T-helper 2 cell treated with Interferon-gamma antibody and Interleukin-4, amounts not matched to agents 5 μg/mL and 100 μg/mL, for 36 hours (primary cell): ENCODE data around the gene GALK1.
A peak's percentile ranks its signal among the peaks of the same experiment; 100 is the strongest.

Experiments used
- DNase-seq: peaks from one replicate; pipeline ENCODE4 v3.0.0; 2021; ENCODE audit warnings: low spot score
- H3K27ac Mint-ChIP-seq: one replicate; pipeline ENCODE4 v1.8.0; 2021; ENCODE audit warnings: mild to moderate bottlenecking, mixed read lengths
- H3K27me3 Mint-ChIP-seq: one replicate; pipeline ENCODE4 v1.8.0; 2021; ENCODE audit warnings: low read depth, mixed read lengths
- H3K36me3 Mint-ChIP-seq: one replicate; pipeline ENCODE4 v1.8.0; 2021; ENCODE audit warnings: low read depth, mixed read lengths
- H3K4me1 Mint-ChIP-seq: one replicate; pipeline ENCODE4 v1.8.0; 2021; ENCODE audit warnings: low read depth, mixed read lengths
- H3K4me3 Mint-ChIP-seq: one replicate; pipeline ENCODE4 v1.8.0; 2022; ENCODE audit warnings: mild to moderate bottlenecking, moderate library complexity, mixed read lengths
- H3K9me3 Mint-ChIP-seq: one replicate; pipeline ENCODE4 v1.8.0; 2021; ENCODE audit warnings: mixed read lengths

The GALK1 gene

DNA sequence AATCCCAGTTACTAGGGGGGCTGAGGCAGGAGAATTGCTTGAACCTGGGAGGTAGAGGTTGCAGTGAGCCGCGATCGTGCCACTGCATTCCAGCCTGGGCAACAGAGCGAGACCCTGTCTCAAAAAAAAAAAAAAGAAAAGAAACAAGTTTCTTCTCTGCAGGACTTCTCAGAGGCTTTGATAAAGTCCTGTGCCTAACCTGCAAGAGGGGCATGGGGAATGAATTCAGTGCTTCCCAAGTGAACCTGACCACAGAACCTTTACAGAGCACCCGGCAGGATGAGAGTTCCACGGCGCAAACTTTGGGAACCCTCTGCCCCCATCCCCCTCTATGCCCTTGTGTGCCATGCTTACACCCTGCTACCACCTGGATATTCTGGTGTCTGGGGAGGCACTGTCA, 25.8 kb downstream of the GALK1 start:
- H3K4me1 Mint-ChIP-seq = peaks cover 9% of the 10 kb centered on the region
- no peaks in the 10 kb centered on the region for H3K27me3 Mint-ChIP-seq

DNA sequence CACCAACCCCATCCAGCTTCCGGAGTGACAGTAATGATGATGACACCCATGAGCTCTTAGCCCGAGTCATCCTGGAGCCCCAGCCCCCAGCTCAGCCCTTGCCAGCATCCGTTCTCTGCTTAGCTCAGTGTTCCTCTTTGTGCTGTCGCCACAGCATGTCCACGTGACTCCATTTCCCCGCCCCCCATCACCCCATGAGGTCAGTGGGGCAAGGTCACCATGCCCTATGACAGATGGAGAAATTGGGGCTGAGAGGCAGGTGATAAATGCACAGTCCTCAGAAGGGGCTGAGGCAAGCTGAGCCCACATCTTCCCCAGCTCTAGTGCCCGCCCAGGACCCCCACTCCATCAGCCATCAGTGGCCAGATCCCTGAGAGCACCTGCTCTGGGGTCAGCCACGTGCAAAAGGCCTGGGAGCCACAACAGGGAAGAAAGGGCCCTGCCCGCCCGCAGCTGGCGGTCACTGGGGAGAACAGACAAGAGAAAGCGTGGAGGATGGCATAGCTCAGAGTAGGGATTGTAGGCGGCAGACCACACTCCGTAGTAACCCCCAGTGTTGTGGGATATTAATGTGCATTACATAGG, 26.7 kb downstream of the GALK1 start:
- peak overlapping the region; percentile 43 for H3K4me3 Mint-ChIP-seq
- no peaks in the 10 kb centered on the region for H3K27me3 Mint-ChIP-seq
- peak overlapping the region; percentile 88 for H3K27ac Mint-ChIP-seq
- peaks cover 9% of the 10 kb centered on the region for H3K4me1 Mint-ChIP-seq
- H3K9me3 Mint-ChIP-seq = no peaks in the 10 kb centered on the region
- no peaks in the 10 kb centered on the region for H3K36me3 Mint-ChIP-seq
- DNase-seq = peak; percentile 33

More for the DNA sequence above, 25.8 kb downstream of the GALK1 start:
- Mint-ChIP-seq H3K36me3 (no peaks in the 10 kb centered on the region), H3K27ac (no peak overlapping the region), H3K4me3 (no peak overlapping the region), H3K9me3 (no peaks in the 10 kb centered on the region)
- no peak for DNase-seq

DNA sequence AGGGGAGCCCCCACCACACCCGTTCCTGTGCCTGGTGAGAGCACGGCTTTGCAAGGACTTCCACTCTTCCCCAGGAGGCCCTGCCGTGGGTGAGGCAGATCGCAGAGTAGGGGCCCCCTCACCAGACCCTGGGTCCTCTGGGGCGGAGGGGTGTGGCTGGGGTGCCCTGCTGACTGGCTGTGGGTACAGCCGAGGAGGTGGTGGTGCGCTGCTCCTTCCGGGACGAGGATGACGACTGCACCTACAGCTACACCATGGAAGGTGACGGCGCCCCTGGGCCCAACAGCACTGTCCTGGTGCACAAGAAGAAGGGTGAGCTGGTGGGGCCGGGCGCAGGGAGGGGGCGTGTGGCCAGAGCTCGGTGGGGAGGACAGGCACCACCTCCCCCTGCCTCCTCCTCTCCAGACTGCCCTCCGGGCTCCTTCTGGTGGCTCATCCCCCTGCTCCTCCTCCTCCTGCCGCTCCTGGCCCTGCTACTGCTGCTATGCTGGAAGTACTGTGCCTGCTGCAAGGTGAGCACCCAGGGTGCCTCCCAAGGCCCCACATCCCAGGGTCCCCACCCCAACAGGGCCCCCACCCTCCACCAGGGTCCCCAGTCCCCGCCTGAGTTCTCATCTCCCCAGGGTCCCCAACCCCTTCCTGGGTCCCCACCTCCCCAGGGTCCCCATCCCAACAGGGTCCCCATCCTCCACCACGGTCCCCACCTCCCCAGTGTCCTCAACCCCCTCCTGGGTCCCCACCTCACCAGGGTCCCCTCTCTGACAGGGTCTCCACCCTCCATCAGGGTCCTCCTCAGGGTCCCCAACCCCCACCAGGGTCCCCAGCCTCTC, 27.6 kb downstream of the GALK1 start:
- no peak for DNase-seq
- H3K4me3 Mint-ChIP-seq = no peak overlapping the region
- no peak overlapping the region for H3K27ac Mint-ChIP-seq
- no peaks in the 10 kb centered on the region for H3K27me3 Mint-ChIP-seq
- H3K9me3 Mint-ChIP-seq = no peaks in the 10 kb centered on the region
- H3K4me1 Mint-ChIP-seq = peaks cover 9% of the 10 kb centered on the region
- no peaks in the 10 kb centered on the region for H3K36me3 Mint-ChIP-seq

DNA sequence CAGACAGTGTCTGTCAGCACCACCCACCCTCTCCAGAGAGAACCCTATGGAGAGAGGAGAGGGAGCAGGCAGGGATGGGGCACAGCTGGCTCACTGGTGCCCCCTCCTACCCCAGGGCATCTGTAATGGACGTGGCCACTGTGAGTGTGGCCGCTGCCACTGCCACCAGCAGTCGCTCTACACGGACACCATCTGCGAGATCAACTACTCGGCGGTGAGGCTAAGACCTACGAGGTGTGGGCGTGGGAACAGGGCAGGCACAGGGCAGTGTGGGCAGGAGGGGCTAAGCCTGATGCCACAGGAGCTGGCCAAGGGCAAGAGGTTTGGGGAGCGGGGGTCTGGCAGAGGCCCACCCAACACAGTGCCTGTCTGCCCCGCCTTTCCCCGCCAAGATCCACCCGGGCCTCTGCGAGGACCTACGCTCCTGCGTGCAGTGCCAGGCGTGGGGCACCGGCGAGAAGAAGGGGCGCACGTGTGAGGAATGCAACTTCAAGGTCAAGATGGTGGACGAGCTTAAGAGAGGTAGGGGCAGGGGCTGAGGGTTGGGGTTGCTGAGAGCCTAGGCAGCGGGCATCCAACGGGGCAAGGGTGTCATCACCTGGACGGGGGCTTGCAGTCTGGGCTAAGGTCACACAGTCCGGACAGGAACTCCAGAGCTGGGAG, 28.7 kb downstream of the GALK1 start:
- Mint-ChIP-seq H3K9me3 (no peaks in the 10 kb centered on the region), H3K4me1 (peaks cover 9% of the 10 kb centered on the region), H3K4me3 (no peak overlapping the region), H3K27me3 (no peaks in the 10 kb centered on the region), H3K27ac (no peak overlapping the region), H3K36me3 (no peaks in the 10 kb centered on the region)
- DNase-seq = no peak

DNA sequence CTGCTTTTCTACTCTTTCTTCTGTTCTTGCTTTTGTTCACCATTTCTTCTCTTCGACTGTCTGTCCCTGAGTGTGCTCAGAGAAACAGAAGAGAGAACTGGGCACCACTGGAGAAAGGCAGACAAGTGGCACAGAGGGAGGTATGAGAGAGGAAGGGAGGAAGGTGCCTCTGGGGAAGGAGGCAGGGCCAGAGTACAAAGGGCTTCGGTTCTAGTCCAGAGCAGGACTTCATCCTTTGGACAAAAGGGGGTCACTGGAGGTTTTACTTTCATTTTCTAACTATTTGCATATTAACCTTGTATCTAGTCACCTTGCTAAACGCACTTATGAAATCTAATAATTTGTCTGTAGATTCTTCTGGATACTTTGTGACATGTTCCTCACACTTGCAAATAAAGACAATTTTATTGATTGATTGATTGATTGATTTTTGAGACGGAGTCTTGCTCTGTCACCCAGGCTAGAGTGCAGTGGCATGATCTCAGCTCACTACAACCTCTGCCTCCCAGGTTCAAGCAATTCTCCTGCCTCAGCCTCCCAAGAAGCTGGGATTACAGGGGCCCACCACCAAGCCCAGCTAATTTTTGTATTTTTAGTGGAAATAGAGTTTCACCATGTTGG, 30.2 kb downstream of the GALK1 start:
- Mint-ChIP-seq H3K27me3 (no peaks in the 10 kb centered on the region), H3K4me3 (no peak overlapping the region), H3K9me3 (no peaks in the 10 kb centered on the region), H3K27ac (no peak overlapping the region), H3K4me1 (peaks cover 9% of the 10 kb centered on the region), H3K36me3 (no peaks in the 10 kb centered on the region)
- DNase-seq = no peak

DNA sequence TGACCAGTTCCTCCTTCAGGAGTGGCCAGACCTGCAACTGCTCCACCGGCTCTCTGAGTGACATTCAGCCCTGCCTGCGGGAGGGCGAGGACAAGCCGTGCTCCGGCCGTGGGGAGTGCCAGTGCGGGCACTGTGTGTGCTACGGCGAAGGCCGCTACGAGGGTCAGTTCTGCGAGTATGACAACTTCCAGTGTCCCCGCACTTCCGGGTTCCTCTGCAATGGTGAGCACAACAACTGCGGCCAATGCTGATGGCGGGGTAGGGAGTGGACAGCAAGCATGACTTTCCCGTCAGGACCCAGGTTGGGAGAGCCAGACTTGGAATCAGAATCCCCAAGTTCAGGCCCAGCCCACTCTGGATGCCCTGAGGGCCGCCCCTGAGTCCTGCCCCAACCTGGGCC, 31.5 kb downstream of the GALK1 start:
- Mint-ChIP-seq H3K4me1 (peaks cover 7% of the 10 kb centered on the region), H3K27ac (no peak overlapping the region), H3K27me3 (no peaks in the 10 kb centered on the region), H3K4me3 (no peak overlapping the region), H3K36me3 (no peaks in the 10 kb centered on the region), H3K9me3 (no peaks in the 10 kb centered on the region)
- DNase-seq = no peak

DNA sequence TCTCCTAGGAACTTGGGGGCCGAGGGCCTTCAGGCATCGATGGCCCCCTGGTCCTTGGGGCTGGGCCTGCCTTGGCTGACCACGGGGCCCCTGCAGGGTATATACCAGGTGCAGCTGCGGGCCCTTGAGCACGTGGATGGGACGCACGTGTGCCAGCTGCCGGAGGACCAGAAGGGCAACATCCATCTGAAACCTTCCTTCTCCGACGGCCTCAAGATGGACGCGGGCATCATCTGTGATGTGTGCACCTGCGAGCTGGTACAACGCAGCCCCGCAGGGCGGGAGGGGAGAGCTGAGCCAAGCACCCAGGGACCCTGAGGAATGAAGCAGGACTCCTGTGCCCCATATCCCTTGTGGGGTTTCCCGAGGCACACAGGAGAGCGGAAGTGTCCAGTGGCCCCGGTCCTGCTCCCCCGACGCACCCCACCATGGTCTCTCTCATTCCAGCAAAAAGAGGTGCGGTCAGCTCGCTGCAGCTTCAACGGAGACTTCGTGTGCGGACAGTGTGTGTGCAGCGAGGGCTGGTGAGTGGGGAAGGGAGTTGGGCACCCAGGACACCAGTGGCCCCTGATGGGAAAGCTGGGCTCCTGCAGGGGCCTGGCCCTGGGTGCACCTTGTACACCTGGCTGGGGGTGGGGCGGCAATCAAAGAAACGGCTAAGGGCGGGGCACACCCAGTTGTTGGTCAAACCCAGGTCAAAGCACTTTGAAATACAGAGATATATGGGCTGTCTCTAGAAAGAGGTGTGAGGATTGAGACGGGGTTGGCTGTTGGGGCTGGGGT, 33.1 kb downstream of the GALK1 start:
- Mint-ChIP-seq H3K27me3 (no peaks in the 10 kb centered on the region), H3K4me1 (no peaks in the 10 kb centered on the region), H3K9me3 (no peaks in the 10 kb centered on the region), H3K27ac (no peak overlapping the region), H3K36me3 (no peaks in the 10 kb centered on the region), H3K4me3 (no peak overlapping the region)
- no peak for DNase-seq

DNA sequence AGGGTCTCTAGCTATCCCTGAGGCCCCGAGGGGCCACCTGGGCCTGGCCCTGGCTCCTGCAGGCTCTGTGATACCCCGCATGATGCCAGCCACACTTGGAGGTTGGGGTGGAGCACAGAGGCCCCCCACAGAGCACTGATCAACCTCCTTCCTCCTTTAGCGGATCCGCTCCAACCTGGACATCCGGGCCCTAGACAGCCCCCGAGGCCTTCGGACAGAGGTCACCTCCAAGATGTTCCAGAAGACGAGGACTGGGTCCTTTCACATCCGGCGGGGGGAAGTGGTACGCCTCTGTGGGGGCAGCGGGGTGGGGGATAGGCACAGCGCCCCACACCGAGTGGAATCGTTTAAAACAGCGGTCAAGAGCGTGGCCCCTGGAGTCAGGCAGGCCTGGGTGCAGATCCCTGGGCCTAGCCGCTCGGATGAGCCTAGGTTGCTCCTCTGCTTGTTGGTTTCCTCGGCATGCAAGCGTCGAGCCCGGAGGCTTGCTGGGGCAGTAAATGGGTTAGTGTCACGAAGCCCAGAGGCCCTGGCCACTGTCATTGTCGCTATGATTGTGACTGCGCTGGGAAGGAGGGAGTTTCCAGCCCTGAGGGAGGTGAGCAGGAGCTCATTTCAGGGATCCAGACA, 33.8 kb downstream of the GALK1 start:
- Mint-ChIP-seq H3K27ac (no peak overlapping the region), H3K4me1 (no peaks in the 10 kb centered on the region), H3K4me3 (no peak overlapping the region), H3K27me3 (no peaks in the 10 kb centered on the region), H3K9me3 (no peaks in the 10 kb centered on the region), H3K36me3 (no peaks in the 10 kb centered on the region)
- no peak for DNase-seq

DNA sequence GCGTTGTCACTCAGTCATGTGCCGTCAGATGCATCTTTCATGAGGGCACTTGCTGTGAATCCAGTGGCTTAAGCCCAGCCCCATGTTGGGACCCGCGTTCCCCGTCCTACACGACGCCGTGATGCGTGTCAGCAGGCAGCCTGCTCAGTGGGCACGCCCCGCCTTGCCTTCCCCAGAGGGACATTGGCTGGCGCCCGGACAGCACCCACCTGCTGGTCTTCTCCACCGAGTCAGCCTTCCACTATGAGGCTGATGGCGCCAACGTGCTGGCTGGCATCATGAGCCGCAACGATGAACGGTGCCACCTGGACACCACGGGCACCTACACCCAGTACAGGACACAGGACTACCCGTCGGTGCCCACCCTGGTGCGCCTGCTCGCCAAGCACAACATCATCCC, 34.9 kb downstream of the GALK1 start:
- Mint-ChIP-seq H3K9me3 (no peaks in the 10 kb centered on the region), H3K27ac (no peak overlapping the region), H3K4me1 (no peaks in the 10 kb centered on the region), H3K36me3 (no peaks in the 10 kb centered on the region), H3K4me3 (no peak overlapping the region), H3K27me3 (no peaks in the 10 kb centered on the region)
- no peak for DNase-seq

DNA sequence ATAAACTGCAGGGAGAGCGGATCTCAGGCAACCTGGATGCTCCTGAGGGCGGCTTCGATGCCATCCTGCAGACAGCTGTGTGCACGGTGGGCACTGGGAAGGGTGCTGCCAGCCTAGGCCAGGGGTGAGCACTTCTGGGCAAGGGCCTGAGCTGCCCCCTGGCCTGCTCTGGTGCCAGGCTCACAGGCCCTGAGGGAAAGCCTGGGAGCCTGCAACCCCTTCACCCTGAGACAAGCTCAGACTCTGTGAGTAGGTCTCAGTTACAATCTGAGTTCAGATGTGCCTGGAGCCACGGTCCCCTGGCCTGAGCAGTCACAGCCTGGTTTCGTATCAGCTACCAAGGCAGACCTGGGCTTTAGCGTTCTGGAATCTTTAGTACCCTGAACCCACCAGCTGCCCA, 35.6 kb downstream of the GALK1 start:
- H3K27me3 Mint-ChIP-seq = no peaks in the 10 kb centered on the region
- no peak overlapping the region for H3K4me3 Mint-ChIP-seq
- H3K27ac Mint-ChIP-seq = no peak overlapping the region
- no peaks in the 10 kb centered on the region for H3K9me3 Mint-ChIP-seq
- DNase-seq = no peak
- H3K4me1 Mint-ChIP-seq = no peaks in the 10 kb centered on the region
- no peaks in the 10 kb centered on the region for H3K36me3 Mint-ChIP-seq

DNA sequence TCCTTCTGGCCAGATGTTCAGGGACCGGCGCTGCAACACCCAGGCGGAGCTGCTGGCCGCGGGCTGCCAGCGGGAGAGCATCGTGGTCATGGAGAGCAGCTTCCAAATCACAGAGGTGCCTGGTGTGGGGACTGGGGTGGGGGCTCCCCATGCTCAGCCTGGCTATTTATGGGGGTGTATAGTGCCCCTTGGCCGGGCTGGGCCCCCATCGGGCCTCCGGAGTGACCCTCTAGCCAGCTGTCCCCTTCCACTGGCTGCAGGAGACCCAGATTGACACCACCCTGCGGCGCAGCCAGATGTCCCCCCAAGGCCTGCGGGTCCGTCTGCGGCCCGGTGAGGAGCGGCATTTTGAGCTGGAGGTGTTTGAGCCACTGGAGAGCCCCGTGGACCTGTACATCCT, 37.6 kb downstream of the GALK1 start:
- Mint-ChIP-seq H3K27ac (no peak overlapping the region), H3K27me3 (no peaks in the 10 kb centered on the region), H3K9me3 (no peaks in the 10 kb centered on the region), H3K4me3 (no peak overlapping the region), H3K4me1 (no peaks in the 10 kb centered on the region), H3K36me3 (no peaks in the 10 kb centered on the region)
- no peak for DNase-seq

DNA sequence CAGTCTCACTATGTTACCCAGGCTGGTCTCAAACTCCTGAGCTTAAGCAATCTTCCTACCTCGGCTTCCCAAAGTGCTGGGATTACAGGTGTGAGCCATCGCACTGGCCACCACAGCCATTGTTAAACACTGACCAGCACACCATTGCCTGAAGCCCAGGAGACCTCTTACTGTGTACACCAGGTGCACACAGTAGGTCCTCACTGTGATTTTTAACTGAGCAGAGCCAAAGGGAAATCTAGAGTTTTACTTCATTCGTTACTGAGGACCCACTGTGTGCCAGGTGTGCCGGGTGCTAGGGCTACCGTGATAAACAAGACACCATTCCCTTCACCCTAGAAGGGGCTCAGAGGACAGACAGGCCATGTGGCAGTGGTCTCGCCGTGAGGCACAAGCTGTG, 39.5 kb downstream of the GALK1 start:
- Mint-ChIP-seq H3K27me3 (peaks cover 4% of the 10 kb centered on the region), H3K4me1 (peaks cover 2% of the 10 kb centered on the region), H3K36me3 (no peaks in the 10 kb centered on the region), H3K4me3 (no peak overlapping the region), H3K27ac (no peak overlapping the region), H3K9me3 (no peaks in the 10 kb centered on the region)
- no peak for DNase-seq
